ENCODE measurements around the gene SNX30. TPM values are rescaled to one million over a fixed set of nuclear protein-coding genes. Genes with fewer than 3 reads are reported as not detected.

Gene SNX30, protein sequence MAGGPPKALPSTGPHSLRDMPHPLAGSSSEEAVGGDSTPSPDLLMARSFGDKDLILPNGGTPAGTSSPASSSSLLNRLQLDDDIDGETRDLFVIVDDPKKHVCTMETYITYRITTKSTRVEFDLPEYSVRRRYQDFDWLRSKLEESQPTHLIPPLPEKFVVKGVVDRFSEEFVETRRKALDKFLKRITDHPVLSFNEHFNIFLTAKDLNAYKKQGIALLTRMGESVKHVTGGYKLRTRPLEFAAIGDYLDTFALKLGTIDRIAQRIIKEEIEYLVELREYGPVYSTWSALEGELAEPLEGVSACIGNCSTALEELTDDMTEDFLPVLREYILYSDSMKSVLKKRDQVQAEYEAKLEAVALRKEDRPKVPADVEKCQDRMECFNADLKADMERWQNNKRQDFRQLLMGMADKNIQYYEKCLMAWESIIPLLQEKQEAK
- 6.9 TPM for total RNA-seq (2021; ENCODE audit: unreplicated experiment)
- 3.8 TPM for polyA plus RNA-seq (2012; ENCODE audit: insufficient read length)
- Bru-seq, nascent RNA = percentile 52 among the genes with signal in this experiment
- BruChase-seq, experiment 1, labeled RNA remaining after a 2-hour chase = percentile 53 among the genes with signal in this experiment
- BruChase-seq, experiment 2, labeled RNA remaining after a 6-hour chase = percentile 63 among the genes with signal in this experiment
- long read RNA-seq, full-length matches to known transcripts = 1 of 4 reads
- long read RNA-seq, partial matches to known transcripts = 0 of 4 reads
- long read RNA-seq, other reads (novel, unspliced or antisense) = 3 of 4 reads

DNA sequence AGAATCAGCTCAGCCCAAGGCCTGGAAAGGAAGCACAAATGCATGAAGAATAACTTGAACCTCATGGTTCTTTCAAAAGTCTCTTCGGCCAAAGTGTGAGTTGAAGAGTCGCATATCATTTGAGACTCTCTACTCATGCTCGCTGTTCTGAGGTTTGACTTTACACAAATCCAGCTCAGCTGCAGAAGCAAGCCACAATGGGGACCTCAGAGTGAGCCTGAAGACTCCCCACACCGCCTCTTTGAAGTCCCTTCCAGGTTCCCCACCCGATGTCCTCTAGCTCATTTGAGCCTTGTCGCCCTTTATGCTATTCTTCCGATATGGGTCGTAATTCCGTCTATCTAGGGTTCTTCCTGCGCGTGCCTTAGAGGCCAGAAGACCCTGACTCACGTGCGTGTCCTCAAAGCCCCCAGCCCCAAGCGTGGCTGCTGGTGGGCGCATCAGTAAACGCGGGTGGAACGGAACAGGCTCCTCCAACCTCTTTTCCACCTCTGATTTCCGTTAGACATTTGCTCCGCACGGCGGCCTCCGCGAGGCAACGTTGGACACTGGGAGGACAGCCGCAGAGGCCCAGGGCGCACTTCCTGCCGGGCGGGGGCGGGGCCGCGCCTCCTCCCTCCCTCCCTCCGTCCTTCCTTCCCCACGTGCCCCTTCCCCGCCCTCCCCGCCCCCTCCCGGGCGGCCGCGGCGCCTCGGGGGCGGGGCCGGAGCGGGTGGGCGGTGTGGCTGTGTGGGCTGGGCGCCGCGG is at the start of gene SNX30:
TSS of gene SNX30 (plus strand) at position 745 of the 748 bp plus-strand sequence. CDS start 242 bp downstream, outside the sequence.
- DNase-seq (ENCODE audit: low read depth, low spot score) = no peak
- peak; percentile 92 for ATAC-seq
- in situ Hi-C loops (cut with HindIII; ENCODE audit: low pct_unique_long_range_greater_than_20kb, low sequenced_read_pairs) = no loop called here
- TSS peak; percentile 96 for BruUV-seq (replicated peaks)
- peak within 1 kb of the TSS; percentile 67 to 85 for H3K4me3 ChIP-seq (ENCODE audit: low read depth in 2 of 2, low read length in 2 of 2)
- CTCF ChIA-PET = interaction anchor here (0.6 kb wide), 1 partner anchor 213 kb away, joined by 6 read pairs; no protein-coding TSS in a partner anchor
- peak within 1 kb of the TSS; percentile 97 for H3K27ac ChIP-seq (ENCODE audit: low read length)
- no peaks in the 10 kb centered on the region for H3K9me3 ChIP-seq (ENCODE audit: control insufficient read depth, insufficient read depth, low read depth, low read length)
- intact Hi-C loops (cut with micrococcal nuclease; ENCODE audit: unreplicated experiment) = no loop called here
- POLR2A ChIA-PET = no interaction called here
- H3K27me3 ChIP-seq (ENCODE audit: control insufficient read depth, insufficient read depth, low read length) = no peaks in the 10 kb centered on the region
- TF ChIP-seq TCF7L2 (IDR thresholded peaks at IDR 0.05; ENCODE audit: low read depth, low read length) (no peak), SIN3A (IDR thresholded peaks at IDR 0.05; ENCODE audit: borderline replicate concordance, insufficient read depth, low read depth, low read length) (no peak), POLR2AphosphoS5 (IDR thresholded peaks at IDR 0.05; ENCODE audit: low read depth, low read length) (peak; percentile 79)
- TF ChIP-seq, protein P1, sequence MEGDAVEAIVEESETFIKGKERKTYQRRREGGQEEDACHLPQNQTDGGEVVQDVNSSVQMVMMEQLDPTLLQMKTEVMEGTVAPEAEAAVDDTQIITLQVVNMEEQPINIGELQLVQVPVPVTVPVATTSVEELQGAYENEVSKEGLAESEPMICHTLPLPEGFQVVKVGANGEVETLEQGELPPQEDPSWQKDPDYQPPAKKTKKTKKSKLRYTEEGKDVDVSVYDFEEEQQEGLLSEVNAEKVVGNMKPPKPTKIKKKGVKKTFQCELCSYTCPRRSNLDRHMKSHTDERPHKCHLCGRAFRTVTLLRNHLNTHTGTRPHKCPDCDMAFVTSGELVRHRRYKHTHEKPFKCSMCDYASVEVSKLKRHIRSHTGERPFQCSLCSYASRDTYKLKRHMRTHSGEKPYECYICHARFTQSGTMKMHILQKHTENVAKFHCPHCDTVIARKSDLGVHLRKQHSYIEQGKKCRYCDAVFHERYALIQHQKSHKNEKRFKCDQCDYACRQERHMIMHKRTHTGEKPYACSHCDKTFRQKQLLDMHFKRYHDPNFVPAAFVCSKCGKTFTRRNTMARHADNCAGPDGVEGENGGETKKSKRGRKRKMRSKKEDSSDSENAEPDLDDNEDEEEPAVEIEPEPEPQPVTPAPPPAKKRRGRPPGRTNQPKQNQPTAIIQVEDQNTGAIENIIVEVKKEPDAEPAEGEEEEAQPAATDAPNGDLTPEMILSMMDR (IDR thresholded peaks at IDR 0.05) = no peak
- TF ChIP-seq, protein P2, sequence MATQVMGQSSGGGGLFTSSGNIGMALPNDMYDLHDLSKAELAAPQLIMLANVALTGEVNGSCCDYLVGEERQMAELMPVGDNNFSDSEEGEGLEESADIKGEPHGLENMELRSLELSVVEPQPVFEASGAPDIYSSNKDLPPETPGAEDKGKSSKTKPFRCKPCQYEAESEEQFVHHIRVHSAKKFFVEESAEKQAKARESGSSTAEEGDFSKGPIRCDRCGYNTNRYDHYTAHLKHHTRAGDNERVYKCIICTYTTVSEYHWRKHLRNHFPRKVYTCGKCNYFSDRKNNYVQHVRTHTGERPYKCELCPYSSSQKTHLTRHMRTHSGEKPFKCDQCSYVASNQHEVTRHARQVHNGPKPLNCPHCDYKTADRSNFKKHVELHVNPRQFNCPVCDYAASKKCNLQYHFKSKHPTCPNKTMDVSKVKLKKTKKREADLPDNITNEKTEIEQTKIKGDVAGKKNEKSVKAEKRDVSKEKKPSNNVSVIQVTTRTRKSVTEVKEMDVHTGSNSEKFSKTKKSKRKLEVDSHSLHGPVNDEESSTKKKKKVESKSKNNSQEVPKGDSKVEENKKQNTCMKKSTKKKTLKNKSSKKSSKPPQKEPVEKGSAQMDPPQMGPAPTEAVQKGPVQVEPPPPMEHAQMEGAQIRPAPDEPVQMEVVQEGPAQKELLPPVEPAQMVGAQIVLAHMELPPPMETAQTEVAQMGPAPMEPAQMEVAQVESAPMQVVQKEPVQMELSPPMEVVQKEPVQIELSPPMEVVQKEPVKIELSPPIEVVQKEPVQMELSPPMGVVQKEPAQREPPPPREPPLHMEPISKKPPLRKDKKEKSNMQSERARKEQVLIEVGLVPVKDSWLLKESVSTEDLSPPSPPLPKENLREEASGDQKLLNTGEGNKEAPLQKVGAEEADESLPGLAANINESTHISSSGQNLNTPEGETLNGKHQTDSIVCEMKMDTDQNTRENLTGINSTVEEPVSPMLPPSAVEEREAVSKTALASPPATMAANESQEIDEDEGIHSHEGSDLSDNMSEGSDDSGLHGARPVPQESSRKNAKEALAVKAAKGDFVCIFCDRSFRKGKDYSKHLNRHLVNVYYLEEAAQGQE (IDR thresholded peaks at IDR 0.05; ENCODE audit: insufficient read depth in 1 of 2, low read depth in 2 of 2, low read length in 1 of 2) = no peak
- H3K4me1 ChIP-seq (ENCODE audit: control insufficient read depth, insufficient read depth, low read length) = peaks cover 6% of the 10 kb centered on the region; the same call in 1 of the 2 replicates
- H3K36me3 ChIP-seq (ENCODE audit: control insufficient read depth, insufficient read depth, low read length) = no peaks in the 10 kb centered on the region; the same call in 1 of the 2 replicates

DNA sequence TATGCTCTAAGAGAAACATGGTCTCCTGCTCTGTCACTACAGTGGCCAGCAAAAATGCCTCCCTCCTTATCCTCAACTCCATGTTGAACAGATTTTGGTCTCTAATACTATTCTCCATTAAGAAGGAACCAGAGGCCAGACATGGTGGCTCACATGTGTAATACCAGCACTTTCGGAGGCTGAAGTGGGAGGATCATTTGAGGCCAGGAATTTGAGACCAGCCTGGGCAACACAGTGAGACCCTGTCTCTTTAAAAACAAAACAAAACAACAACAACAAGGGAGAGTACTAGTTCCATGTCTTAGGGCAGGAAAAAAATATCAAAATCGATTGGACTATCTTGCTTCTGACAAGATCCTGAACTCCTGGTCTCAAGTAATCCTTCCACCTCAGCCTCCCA is 47.3 kb upstream of the SNX30 start:
- no peak for ATAC-seq
- BruUV-seq (replicated peaks) = no TSS peak
- Histone ChIP-seq H3K9me3 (ENCODE audit: control insufficient read depth, insufficient read depth, low read depth, low read length) (no peaks in the 10 kb centered on the region), H3K27ac (ENCODE audit: low read length) (no peak overlapping the region), H3K4me3 (ENCODE audit: low read depth in 2 of 2, low read length in 2 of 2) (no peak overlapping the region), H3K27me3 (ENCODE audit: control insufficient read depth, insufficient read depth, low read length) (no peaks in the 10 kb centered on the region), H3K4me1 (ENCODE audit: control insufficient read depth, insufficient read depth, low read length) (no peaks in the 10 kb centered on the region), H3K36me3 (ENCODE audit: control insufficient read depth, insufficient read depth, low read length) (no peaks in the 10 kb centered on the region)
- CTCF ChIA-PET = no interaction called here
- POLR2A ChIA-PET = interaction anchor here (0.6 kb wide), 1 partner anchor 55 kb away, joined by 4 read pairs; no protein-coding TSS in a partner anchor
- in situ Hi-C loops (cut with HindIII; ENCODE audit: low pct_unique_long_range_greater_than_20kb, low sequenced_read_pairs) (no loop called here), intact Hi-C loops (cut with micrococcal nuclease; ENCODE audit: unreplicated experiment) (loop anchor here (10.0 kb wide), 1 partner anchor 219 kb away; the partner anchor contains the start of gene KIAA1958)
- TF ChIP-seq TCF7L2 (IDR thresholded peaks at IDR 0.05; ENCODE audit: low read depth, low read length) (no peak), SIN3A (IDR thresholded peaks at IDR 0.05; ENCODE audit: borderline replicate concordance, insufficient read depth, low read depth, low read length) (no peak), POLR2AphosphoS5 (IDR thresholded peaks at IDR 0.05; ENCODE audit: low read depth, low read length) (no peak)
- TF ChIP-seq, protein P1 (IDR thresholded peaks at IDR 0.05) = no peak
- TF ChIP-seq, protein P2 (IDR thresholded peaks at IDR 0.05; ENCODE audit: insufficient read depth in 1 of 2, low read depth in 2 of 2, low read length in 1 of 2) = no peak
- no peak for DNase-seq (ENCODE audit: low read depth, low spot score)

Data from Panc1 (cell line).